Stimulated activated CD4-positive, alpha-beta T cell treated with anti-CD3 and anti-CD28 coated beads, Interleukin-1b, Interleukin-23, amount 100 ng/mL, for 48 hours (primary cell): ENCODE measurements around the gene SOCS6.
"Not testable (repeated sequence)": the region's sequence is repeated elsewhere in the genome, so short reads cannot be mapped to it uniquely, and the experiment has no call there.

Experiments used
- DNase-seq: peaks from one replicate; pipeline ENCODE4 v3.0.0-alpha.2; 2020

The SOCS6 gene

DNA sequence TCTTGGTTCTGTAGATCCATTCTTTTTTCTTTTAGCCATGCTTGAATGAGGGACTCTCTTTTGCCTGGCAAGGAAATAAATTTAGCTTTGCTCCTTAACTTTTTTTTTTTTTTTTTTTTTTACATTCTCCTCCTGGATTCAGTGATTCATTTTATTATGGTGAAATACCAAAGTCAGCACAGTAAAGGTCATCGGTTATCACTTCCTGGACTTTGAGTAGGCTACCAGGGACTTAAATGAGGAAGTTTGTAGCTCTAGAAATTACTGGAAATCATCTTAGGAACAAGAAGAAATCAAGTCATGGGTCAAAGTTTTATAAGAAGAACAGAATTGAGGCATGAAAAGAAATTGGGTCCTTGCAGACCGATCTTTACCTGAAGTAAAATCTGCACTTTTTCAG lies 75.0 kb downstream of the SOCS6 start:
- DNase-seq, result no peak

DNA sequence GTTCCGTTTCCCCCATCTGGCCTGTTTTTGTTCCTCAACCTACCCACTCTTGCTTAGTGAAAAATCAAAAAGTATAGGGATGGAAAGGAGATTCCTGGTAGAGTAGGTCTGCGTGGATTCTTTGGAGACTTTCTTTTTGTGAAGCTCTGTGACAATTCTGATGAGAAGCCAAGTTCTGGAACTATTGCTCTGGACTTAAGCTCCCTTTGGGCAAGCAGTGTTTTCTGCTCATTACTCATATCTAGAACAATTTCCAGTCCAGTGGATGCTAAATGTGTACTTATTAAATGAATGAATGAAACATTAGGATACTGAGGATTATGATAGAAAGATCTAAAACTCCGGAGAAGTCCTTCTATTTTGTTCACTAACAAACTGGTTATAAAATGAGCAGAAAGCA lies 76.5 kb downstream of the SOCS6 start:
- DNase-seq, result no peak

DNA sequence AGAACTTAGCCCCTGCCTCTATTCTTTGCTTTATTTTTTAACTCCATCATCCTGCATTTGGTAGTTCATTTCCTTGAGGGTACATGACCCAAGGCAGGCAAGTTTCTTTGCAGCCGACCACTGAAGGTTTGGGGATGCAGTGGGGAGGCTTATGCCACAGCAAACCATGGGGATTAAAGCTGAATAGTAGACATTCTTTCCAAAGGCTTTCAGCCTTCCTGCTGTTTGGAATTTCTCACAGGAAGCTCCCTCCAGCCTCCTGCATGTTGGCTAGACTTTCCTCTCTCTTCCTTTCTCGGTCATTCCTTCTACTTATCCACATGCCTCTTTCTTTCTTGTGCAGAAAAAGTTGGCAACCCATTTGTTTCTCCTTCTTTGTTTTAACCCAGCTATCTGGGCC lies 77.3 kb downstream of the SOCS6 start:
- DNase-seq, result no peak

DNA sequence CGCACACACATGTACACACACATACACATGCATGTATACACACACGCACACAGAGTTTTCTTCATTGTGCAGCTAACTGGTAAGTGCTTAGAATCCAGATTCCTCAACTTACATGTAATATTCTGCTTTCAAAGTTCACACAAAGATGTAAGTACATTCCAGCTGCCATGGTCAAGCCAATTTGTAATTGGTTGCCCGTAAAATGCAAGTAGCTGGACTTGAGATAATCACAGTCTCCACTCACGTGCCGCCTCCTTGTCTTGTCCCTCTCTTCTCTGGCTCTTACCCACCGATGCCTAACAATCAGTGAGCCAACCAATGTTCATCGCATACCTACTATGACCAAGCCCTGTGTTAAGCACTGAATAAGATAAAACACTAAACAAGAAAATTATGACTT lies 77.8 kb downstream of the SOCS6 start:
- DNase-seq, result no peak

DNA sequence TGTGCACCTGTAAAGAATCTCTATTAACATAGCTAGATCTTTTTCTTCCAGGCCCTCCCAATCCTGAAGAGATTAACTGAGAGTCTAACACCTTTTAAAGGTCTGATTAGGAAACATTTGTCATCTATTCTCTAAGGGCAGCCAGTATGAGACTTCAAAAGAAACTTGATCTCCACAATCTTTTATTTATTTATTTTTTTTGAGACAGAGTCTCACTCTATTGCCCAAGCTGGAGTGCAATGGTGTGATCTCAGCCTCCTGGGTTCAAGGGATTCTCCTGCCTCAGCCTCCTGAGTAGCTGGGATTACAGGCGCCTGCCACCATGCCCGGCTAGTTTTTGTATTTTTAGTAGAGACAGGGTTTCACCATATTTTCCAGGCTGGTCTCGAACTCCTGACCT lies 78.5 kb downstream of the SOCS6 start:
- DNase-seq, result not testable (repeated sequence)

DNA sequence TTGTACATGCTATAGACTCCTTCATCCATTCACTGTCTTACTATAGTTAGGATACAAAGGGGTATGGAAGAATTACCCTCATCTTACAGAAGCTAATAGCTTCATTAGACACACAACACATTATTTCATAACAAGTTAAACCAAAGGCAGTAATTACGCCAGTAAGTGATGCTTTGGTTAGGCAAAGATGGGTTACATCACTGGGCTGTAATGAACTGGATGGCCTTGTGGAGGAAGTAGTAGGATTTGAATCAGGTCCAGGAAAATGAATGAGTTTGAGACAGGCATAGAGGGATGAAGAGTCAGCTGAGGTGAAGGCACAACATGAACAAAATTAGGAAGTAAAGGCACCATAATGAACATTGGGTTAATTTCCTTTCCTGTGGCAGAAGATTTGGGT lies 80.1 kb downstream of the SOCS6 start:
- no peak for DNase-seq

DNA sequence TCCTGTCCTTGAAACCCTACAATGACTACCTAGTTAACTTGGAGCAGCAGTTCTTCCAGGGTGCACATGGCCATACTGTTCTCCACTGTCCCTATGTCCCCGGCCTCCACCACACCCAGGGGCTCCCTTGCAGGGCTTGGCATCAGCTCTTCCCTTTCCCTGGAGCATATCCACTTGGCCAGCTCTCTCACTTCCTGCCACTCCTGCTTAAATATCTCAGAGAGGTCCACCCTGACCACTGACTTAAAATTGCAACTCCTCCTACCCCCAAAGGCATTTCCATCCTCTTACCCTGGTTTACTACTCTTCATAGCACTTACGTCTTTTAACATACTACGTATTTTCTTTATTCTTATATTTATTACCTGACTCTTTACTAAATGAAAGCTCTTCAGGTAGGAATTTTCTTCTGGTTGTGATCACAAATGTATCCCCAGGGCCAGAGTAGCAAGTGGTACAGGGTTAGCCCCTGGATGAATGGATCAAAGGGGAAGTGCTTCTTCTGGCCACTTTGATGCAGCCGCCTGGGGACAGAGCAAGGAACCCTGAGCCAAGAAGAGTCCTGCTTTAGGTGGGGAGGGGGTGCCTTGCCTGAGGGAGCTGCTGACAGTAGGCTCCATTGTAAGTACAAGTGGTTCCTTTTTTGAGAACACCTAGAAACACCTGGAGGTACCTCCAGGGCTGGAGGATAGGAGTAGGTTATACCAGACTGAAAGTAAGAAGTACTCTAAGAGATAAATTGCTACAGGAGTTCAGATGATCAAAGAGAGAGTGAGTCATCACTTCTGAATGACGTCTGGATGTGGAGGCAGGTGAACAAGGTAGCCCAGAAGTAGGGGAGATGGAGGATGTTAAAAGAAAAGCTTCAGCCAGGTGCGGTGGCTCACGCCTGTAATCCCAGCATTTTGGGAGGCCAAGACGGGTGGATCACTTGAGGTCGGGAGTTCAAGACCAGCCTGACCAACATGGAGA lies 82.2 kb downstream of the SOCS6 start:
- DNase-seq, result no peak

DNA sequence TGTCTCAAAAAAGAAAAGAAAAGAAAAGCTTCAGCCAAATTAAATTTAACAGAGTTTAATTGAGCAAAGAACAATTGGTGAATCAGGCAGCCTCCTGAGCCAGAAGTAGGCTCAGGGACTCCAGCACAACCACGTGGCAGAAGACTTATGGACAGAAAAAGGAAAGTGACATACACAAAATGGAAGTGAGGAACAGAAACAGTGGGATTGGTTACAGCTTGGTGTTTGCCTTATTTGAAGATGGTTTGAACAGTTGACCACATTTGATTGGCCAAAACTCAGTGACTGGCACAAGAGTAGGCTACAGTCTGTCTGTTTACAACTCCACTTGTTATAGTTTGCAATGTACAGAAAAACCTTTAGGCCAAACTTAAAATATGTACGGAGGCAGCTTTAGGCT lies 83.1 kb downstream of the SOCS6 start:
- DNase-seq, result no peak

DNA sequence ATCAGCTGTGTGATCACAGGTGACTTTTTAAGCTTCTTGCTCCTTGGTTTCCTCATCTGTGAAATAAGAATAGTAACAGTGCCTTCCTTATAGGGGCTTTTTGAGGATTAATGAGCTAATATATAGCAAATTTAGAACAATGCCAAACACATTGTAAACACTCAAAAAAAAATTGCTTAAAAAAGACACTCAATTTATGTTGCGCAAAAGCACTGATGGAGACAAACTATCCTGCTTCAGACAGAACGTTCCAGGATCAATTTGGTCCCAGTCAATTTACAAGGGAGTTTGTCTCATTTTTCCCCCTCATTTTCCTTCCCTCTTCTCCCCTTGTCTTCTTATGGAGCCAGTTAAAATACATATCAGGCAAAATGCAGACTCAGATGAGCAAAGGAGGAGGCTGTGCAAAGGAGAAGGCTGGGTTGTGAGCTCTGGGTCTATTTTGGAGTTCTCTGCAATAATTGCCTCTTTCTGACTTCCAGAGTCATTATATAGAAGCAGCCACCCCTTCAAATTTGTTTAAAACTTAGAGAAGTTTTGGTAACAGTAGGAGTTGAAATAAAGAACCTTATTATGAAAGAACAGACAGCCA lies 83.7 kb downstream of the SOCS6 start:
- no peak for DNase-seq

DNA sequence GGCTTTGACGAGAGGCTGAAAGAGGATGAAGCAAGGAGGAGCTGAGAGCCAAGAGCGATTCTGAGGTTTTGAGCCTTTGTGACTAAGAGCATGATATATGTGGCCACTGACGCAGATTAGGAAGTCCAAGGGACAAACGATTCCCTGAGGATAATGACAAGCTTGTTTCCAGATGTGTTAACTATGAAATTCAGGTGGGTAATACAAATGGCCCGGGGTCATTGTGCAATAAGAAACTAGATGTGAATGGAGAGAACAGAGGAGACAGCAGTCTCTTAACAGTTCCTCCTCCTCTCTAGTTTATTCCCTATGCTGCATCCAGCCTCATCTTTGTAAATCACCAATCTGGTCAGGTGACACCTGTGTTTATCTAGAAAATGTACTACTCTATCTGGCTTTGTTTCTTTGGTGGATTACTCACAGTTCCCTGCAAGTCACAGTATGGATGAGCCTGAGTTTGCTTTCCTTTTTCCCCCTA lies 84.2 kb downstream of the SOCS6 start:
- no peak for DNase-seq

DNA sequence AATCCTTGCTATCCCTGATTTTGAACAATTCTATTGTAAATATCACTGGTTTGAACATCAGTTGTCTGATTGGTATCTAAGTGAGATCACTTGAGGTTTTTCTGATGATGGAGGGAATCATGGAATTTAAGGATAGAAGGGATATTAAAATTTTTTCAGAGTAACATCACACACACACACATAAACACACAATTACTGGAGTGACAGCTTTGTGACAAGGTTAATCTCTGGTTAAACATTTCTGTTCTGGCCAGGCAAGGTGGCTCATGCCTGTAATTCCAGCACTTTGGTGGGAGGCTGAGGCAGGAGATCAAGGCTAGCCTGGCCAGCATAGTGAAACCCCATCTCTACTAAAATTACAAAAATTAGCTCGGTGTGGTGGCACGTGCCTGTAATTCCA lies 85.3 kb downstream of the SOCS6 start:
- DNase-seq, result no peak

DNA sequence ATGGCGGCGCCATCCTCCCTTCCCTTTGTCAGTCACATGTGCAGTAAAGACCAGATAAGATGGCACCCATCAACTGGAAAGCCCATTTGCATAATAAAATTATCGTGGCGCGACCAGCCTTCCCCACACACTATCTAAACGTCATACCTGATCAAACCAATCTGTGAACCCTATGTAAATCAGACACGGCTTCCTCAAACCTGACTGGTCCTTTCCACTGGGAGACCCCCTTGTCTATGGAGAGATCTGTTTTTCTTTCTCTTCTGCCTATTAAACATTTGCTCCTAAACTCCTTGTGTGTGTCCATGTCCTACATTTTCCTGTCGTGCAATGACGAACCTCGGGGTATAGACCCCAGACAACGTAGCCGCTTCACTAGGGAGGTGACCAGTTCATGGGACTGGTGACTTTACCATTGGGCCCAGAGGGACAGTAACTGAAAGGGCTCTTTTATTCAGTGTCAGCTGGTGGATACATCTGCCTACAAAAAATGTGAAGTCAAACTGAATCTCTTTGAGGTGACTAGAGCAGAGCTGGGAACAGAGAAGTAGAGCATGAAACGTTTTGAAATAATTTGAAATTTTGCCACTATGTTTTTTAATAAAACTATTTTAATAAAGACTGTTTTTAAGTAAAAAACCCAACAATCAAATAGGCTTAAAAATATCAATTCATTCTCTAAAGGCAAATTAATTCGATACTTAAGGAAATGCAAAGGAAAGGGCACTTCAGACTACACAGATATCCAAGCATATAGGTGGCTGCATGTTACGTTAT lies 87.5 kb downstream of the SOCS6 start:
- DNase-seq, result no peak

DNA sequence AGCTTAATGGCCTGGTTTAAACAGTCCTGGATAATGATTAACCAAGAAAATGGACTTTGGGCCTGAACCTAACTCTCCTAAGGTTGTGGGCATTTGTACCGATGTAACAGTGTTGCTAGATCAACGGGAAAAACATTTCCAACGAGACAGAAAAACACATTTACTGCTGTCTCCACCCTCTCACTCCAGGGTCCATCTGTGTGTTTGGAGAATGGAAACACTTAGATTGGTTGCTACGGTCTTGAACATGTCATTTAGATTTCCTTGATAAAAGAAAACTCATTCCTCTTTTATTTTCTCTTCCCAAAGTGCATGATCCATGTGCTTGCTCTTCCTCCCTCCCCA lies 88.0 kb downstream of the SOCS6 start:
- no peak for DNase-seq

DNA sequence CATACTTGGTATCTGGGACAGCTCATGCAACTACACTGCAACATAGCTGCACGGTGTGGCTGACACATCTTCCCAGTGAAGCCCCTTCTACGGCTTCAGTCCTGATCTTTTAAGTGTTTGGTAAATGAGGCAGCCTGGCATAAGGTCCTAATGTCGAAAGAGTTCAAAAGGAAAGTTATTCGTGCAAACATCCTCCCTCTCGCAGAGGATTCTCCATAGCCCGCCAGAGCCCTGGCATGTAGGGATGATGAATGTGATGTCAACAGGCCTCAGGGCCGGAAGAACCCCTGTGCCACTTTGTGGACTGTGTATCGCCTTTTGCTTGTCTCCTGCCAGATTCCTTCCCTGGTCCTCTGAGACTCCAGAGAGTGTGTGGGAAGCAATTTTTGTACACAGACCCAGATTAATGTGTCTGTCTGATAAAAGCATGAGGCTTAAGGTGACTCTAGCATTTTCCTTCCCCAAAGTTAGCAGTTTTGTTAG lies 88.5 kb downstream of the SOCS6 start:
- no peak for DNase-seq

DNA sequence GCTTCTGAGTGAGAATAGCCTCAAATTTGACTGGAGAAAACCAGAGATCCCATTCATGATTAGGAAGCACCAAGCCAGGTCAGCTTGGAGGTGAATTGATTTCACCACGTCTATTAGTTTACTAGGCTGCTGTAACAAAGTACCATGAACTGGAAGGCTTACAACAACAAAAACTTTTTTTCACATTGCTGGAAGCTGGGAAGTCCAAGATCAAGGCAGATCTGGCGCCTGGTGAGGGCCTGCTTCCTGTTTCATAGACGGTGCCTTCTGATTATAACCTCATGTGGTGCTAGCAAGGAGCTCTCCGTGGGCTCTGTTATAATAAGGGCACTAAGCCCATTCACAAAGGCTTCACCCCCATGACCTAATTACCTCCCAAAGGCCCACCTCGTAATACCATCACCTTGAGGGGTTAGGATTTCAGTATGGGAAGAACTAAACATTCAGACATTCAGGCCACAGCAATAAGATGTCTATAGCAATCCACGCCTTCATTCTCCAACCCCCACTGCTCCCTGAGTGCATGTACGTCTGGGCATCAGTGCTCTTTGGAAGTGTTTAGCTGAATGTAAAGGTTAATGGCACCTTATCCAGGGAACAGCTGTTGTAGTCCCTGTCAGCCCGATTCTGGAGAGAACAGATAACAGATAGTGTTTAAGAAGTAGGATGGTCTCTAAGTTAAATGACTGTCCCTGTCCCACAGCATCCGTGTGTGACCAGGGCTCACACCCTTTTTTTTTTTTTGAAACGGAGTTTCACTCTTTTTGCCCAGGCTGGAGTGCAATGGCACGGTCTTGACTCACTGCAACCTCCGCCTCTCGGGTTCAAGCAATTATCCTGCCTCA lies 89.2 kb downstream of the SOCS6 start:
- DNase-seq, result no peak
